Upper lobe of left lung (tissue), 6 donors: Measurements from ENCODE around the gene MT1H. TPM values are rescaled to one million over a fixed set of nuclear protein-coding genes. Genes with fewer than 3 reads are reported as not detected.

Source experiments
- ATAC-seq, 2 donors: fragments of 200-7000 bp; cut with Tn5 transposase; one replicate each; pipeline ENCODE4 v1.9.1; 2022; ENCODE audit warnings: mild to moderate bottlenecking in 2 of 2, moderate library complexity in 2 of 2; ENCODE audit not compliant: low FRiP score in 2 of 2
- DNase-seq, 2 donors: peaks; one replicate each; pipeline ENCODE4 v3.0.0-alpha.2; 2019 to 2020
- H3K27ac ChIP-seq, 4 donors: fragments of 200-600 bp; sonication (generic); one replicate each; pipeline ENCODE4 v1.5.1; 2016 to 2019
- H3K27me3 ChIP-seq, 4 donors: fragments of 200-600 bp; sonication (generic); one replicate each; pipeline ENCODE4 v1.5.1; 2017 to 2019
- H3K36me3 ChIP-seq, 4 donors: fragments of 200-600 bp; sonication (generic); one replicate each; pipeline ENCODE4 v1.5.1; 2016 to 2019
- H3K4me1 ChIP-seq, 4 donors: fragments of 200-600 bp; sonication (generic); one replicate each; pipeline ENCODE4 v1.5.1; 2018 to 2019
- H3K4me3 ChIP-seq, 4 donors: fragments of 200-600 bp; sonication (generic); one replicate each; pipeline ENCODE4 v1.5.1; 2017 to 2019; ENCODE audit warnings: mild to moderate bottlenecking in 2 of 4, moderate library complexity in 1 of 4
- H3K9me3 ChIP-seq, 4 donors: fragments of 200-600 bp; sonication (generic); one replicate each; pipeline ENCODE4 v1.5.1; 2018 to 2019
- CTCF ChIP-seq, 6 experiments: fragments of 450-650 bp in 4 of 6; fragments of 200-600 bp in 2 of 6; sonication (generic) in 2 of 6; IDR thresholded peaks; one replicate each; pipeline ENCODE4 v1.5.1; 2016 to 2019; ENCODE audit warnings: antibody characterized with exemption in 6 of 6
- EP300 ChIP-seq, 4 donors: sonication (generic); formaldehyde crosslinking; IDR thresholded peaks; one replicate each; pipeline ENCODE4 v1.5.1; 2017; ENCODE audit warnings: antibody characterized with exemption in 4 of 4, control low read depth in 2 of 4
- POLR2A ChIP-seq, 4 donors: fragments of 450-650 bp; IDR thresholded peaks; one replicate each; pipeline ENCODE4 v1.5.1; 2016 to 2017; ENCODE audit warnings: antibody characterized with exemption in 4 of 4, mild to moderate bottlenecking in 2 of 4
- POLR2AphosphoS5 ChIP-seq, 2 donors: sonication (generic); formaldehyde crosslinking; IDR thresholded peaks; one replicate each; pipeline ENCODE4 v1.5.1; 2017; ENCODE audit warnings: antibody characterized with exemption in 2 of 2
- WGBS, 2 donors: methylation state at CpG; one replicate each; pipeline ENCODE4 v1.1.5; 2017 to 2018; 5-methylcytosine and 5-hydroxymethylcytosine counted together
- total RNA-seq, 6 donors: library from RNA; depleted of rRNA in 4 of 6; stranded (reverse); fragments of >200 nt in 4 of 6; gene quantifications; one replicate each; pipeline versions ENCODE4 v1.1.0 to v1.2.1, GENCODE V29; 2016 to 2021
- donor health status: DM: no; HTN: no; CAD: no; lungs with moderate emphysema.
- donor health status: DM: no; HTN: yes; CAD: no; lungs with severe emphysema.

MT1H gene
- total RNA-seq, 6 donors from 2014 or later, result 2.9 to 9.3 TPM; not detected in 4

GRCh38 chr16:56640076-56640475, 29.5 kb upstream of the MT1H start:
- H3K27me3 ChIP-seq, result peaks cover 0 to 16% (median 4%) of the 10 kb centered on the region in 4 donors

GRCh38 chr16:56641166-56641565, 28.4 kb upstream of the MT1H start:
- Histone ChIP-seq H3K36me3 (no peaks in the 10 kb centered on the region), H3K9me3 (no peaks in the 10 kb centered on the region), H3K4me3 (no peak overlapping the region), H3K27me3 (peaks cover 0 to 10% (median 1%) of the 10 kb centered on the region in 4 donors), H3K27ac (no peak overlapping the region), H3K4me1 (peaks cover 23 to 34% (median 31%) of the 10 kb centered on the region in 4 donors)
- DNase-seq (no peak), ATAC-seq (no peak)
- 90 to 100% methylated on average over 2 of the region's 2 CpGs for WGBS, 2 donors
- TF ChIP-seq CTCF (IDR thresholded peaks at IDR 0.05) (no peak), EP300 (IDR thresholded peaks at IDR 0.05) (no peak), POLR2AphosphoS5 (IDR thresholded peaks at IDR 0.05) (no peak), POLR2A (IDR thresholded peaks at IDR 0.05) (no peak)

More at GRCh38 chr16:56640076-56640475, 29.5 kb upstream of the MT1H start:
- 82 to 89% methylated on average over 1 of the region's 1 CpG for WGBS, 2 donors
- no peak for DNase-seq
- no peak overlapping the region for H3K27ac ChIP-seq
- no peaks in the 10 kb centered on the region for H3K36me3 ChIP-seq
- no peak overlapping the region for H3K4me3 ChIP-seq
- no peak for TF ChIP-seq POLR2A (IDR thresholded peaks at IDR 0.05)
- TF ChIP-seq POLR2AphosphoS5 (IDR thresholded peaks at IDR 0.05), result no peak
- no peak for TF ChIP-seq EP300 (IDR thresholded peaks at IDR 0.05)
- TF ChIP-seq CTCF (IDR thresholded peaks at IDR 0.05), result no peak
- ATAC-seq, result no peak
- H3K9me3 ChIP-seq, result no peaks in the 10 kb centered on the region
- peaks cover 29 to 42% (median 35%) of the 10 kb centered on the region in 4 donors for H3K4me1 ChIP-seq

GRCh38 chr16:56643080-56643778, 26.4 kb upstream of the MT1H start:
- TF ChIP-seq POLR2A (IDR thresholded peaks at IDR 0.05) (peak in 1 of 4 donors; percentile 11), EP300 (IDR thresholded peaks at IDR 0.05) (peak; percentile 13 to 94 (median 82)), POLR2AphosphoS5 (IDR thresholded peaks at IDR 0.05) (peak; percentile 55 to 68), CTCF (IDR thresholded peaks at IDR 0.05) (peak; percentile 38 to 73 (median 51))
- ATAC-seq (peak; percentile 90 to 95), DNase-seq (peak; percentile 91 to 93)
- Histone ChIP-seq H3K9me3 (no peaks in the 10 kb centered on the region), H3K4me1 (peaks cover 22 to 30% (median 26%) of the 10 kb centered on the region in 4 donors), H3K27me3 (peaks cover 0 to 4% (median 1%) of the 10 kb centered on the region in 4 donors), H3K4me3 (peak overlapping the region in 3 of 4 donors; percentile 37 to 48 (median 47)), H3K27ac (peak overlapping the region in 3 of 4 donors; percentile 53 to 64 (median 54)), H3K36me3 (no peaks in the 10 kb centered on the region)
- WGBS, 2 donors, result 8 to 15% methylated on average over 28 to 37 of the region's 42 CpGs

- Histone ChIP-seq H3K27me3 (peaks cover 0 to 2% (median 0%) of the 10 kb centered on the region in 4 donors), H3K27ac (peak overlapping the region in 1 of 4 donors; percentile 53), H3K36me3 (no peaks in the 10 kb centered on the region), H3K4me3 (peak overlapping the region in 3 of 4 donors; percentile 37 to 48 (median 47)), H3K4me1 (peaks cover 17 to 25% (median 20%) of the 10 kb centered on the region in 4 donors), H3K9me3 (no peaks in the 10 kb centered on the region)
- TF ChIP-seq CTCF (IDR thresholded peaks at IDR 0.05) (peak in 1 of 6 experiments; percentile 3), POLR2A (IDR thresholded peaks at IDR 0.05) (no peak), EP300 (IDR thresholded peaks at IDR 0.05) (no peak), POLR2AphosphoS5 (IDR thresholded peaks at IDR 0.05) (no peak)
- ATAC-seq (no peak), DNase-seq (no peak)
- 53 to 57% methylated on average over 5 of the region's 5 CpGs for WGBS, 2 donors
These were observed 25.8 kb upstream of the MT1H start for GRCh38 chr16:56643833-56644232.
